Thyroid gland (tissue), 4 donors: ENCODE results near the gene SMO. TPM values are rescaled to one million over a fixed set of nuclear protein-coding genes. Genes with fewer than 3 reads are reported as not detected.
"Not testable (repeated sequence)": the region's sequence is repeated elsewhere in the genome, so short reads cannot be mapped to it uniquely, and the experiment has no call there.

ENCODE experiments used
- DNase-seq, 2 donors: peaks; one replicate each; pipeline ENCODE4 v3.0.0-alpha.2; 2019
- H3K27ac ChIP-seq, 3 donors: fragments of 200-600 bp; sonication (generic); 1 replicate in 2 of 3; 2 replicates in 1 of 3; pipeline ENCODE4 v1.5.1; 2016 to 2019; ENCODE audit warnings: mild to moderate bottlenecking in 1 of 3, moderate library complexity in 1 of 3
- H3K27me3 ChIP-seq: fragments of 200-600 bp; sonication (generic); one replicate; pipeline ENCODE4 v1.5.1; 2019
- H3K36me3 ChIP-seq, 2 donors: fragments of 200-600 bp; sonication (generic); one replicate each; pipeline ENCODE4 v1.5.1; 2016 to 2019
- H3K4me1 ChIP-seq, 2 donors: fragments of 200-600 bp; sonication (generic); one replicate each; pipeline ENCODE4 v1.5.1; 2017 to 2019
- H3K4me3 ChIP-seq, 3 donors: fragments of 200-600 bp; sonication (generic); replicated peaks in 1 of 3; 1 replicate in 2 of 3; 2 replicates in 1 of 3; pipeline ENCODE4 v1.5.1; 2016; ENCODE audit warnings: mild to moderate bottlenecking in 1 of 3
- H3K9me3 ChIP-seq: fragments of 200-600 bp; sonication (generic); one replicate; pipeline ENCODE4 v1.5.1; 2017
- POLR2A ChIP-seq, 2 donors: fragments of 450-650 bp; IDR thresholded peaks; one replicate each; pipeline ENCODE4 v1.6.1; 2017; ENCODE audit warnings: antibody characterized with exemption in 2 of 2, mild to moderate bottlenecking in 2 of 2, moderate library complexity in 1 of 2
- WGBS, 2 donors: methylation state at CpG; one replicate each; pipeline ENCODE4 v1.1.5; 2017; 5-methylcytosine and 5-hydroxymethylcytosine counted together
- intact Hi-C: fragments of 100-400 bp; cut with DNase I; formaldehyde crosslinking; loops from one replicate; pipeline ENCODE4 v1.15.1; 2023
- total RNA-seq, 4 donors: library from RNA; depleted of rRNA; stranded (reverse); fragments of >200 nt; gene quantifications; one replicate each; pipeline ENCODE4 v1.2.3, GENCODE V29; 2016
- TF ChIP-seq, protein P1 (sequence below), 6 experiments: fragments of 200-600 bp in 3 of 6; fragments of 450-650 bp in 3 of 6; sonication (generic) in 3 of 6; IDR thresholded peaks; one replicate each; pipeline ENCODE4 v1.5.1; 2016 to 2019; ENCODE audit warnings: antibody characterized with exemption in 6 of 6, mild to moderate bottlenecking in 2 of 6, inconsistent platforms in 1 of 6, moderate library complexity in 1 of 6

The SMO gene
- total RNA-seq, 4 donors from 2014 or later, result 10.5 to 17.4 (median 14.7) TPM

DNA sequence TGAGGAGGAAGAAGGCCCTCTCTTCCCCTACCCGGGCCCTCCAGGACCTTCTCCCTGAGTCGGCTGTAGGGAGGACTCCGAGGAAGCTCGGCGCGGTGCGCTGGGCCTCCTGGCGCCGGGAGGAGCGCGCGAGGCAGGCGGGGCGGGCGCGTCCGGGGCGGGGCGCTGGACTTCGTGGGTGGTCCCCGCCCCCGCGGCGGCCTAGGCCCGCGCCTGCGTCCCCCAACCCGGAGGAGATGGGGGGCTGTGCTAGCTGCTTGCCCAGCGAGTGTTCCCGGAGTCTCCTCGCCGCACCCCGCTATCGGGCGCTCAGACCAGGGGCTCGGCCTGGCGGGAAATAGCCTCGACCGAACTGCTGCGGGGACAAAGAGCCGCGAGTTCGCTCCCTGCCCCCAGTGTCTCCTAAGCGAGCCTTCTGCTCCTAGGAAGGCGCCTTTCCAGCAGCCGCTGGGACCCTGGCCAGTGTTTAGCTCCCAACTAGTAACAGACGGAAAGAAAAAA is 19.2 kb upstream of the SMO start:
- intact Hi-C loops, result no loop called here
- Histone ChIP-seq H3K4me1 (peaks cover 4 to 5% of the 10 kb centered on the region in 2 donors), H3K27ac (peak overlapping the region in 1 of 3 donors; percentile 65), H3K4me3 (peak overlapping the region in 1 of 3 donors; percentile 37), H3K36me3 (no peaks in the 10 kb centered on the region), H3K9me3 (no peaks in the 10 kb centered on the region), H3K27me3 (no peaks in the 10 kb centered on the region)
- no peak for TF ChIP-seq POLR2A (IDR thresholded peaks at IDR 0.05)
- TF ChIP-seq, protein P1, sequence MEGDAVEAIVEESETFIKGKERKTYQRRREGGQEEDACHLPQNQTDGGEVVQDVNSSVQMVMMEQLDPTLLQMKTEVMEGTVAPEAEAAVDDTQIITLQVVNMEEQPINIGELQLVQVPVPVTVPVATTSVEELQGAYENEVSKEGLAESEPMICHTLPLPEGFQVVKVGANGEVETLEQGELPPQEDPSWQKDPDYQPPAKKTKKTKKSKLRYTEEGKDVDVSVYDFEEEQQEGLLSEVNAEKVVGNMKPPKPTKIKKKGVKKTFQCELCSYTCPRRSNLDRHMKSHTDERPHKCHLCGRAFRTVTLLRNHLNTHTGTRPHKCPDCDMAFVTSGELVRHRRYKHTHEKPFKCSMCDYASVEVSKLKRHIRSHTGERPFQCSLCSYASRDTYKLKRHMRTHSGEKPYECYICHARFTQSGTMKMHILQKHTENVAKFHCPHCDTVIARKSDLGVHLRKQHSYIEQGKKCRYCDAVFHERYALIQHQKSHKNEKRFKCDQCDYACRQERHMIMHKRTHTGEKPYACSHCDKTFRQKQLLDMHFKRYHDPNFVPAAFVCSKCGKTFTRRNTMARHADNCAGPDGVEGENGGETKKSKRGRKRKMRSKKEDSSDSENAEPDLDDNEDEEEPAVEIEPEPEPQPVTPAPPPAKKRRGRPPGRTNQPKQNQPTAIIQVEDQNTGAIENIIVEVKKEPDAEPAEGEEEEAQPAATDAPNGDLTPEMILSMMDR (IDR thresholded peaks at IDR 0.05), result no peak
- DNase-seq, result peak; percentile 45 to 57
- whole genome bisulfite sequencing, 2 donors, result 7 to 8% methylated on average over 23 of the region's 47 CpGs

DNA sequence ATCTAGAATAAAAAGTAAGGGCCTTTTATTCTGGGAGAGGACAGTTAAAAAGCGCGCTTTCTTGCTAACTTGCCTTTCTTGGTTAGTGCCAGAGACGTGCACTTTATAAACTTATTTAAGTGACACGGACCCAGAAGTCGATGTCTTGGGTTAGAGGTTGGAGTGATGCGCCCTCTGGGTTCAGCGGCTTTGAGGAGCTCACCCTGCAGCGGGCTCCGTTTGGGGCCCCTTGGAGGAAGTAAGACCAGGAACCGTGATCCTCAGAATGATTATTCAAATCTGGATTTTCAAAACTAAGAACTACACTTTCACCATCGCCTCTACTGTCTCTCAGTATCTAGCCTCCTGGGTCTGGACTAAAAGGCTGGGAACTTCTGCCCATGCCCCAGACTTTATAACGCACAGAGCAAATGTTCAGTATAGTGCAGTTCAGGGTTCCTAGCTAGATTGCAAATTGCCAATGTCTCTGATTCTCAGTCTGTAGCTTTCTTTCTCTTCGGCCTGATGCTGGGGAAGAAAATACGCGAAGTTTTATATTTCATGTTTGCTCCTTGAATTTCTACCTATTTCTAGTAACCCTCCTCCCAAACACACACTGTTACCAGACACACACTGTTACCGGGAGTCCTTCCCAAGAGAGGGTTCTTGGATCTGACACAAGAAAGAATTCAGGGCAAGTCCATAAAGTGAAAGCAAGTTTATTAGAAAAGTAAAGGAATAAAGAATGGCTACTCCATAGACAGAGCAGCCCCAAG is 18.6 kb upstream of the SMO start:
- intact Hi-C loops, result no loop called here
- no peak for TF ChIP-seq POLR2A (IDR thresholded peaks at IDR 0.05)
- TF ChIP-seq, protein P1 (IDR thresholded peaks at IDR 0.05), result no peak
- Histone ChIP-seq H3K9me3 (no peaks in the 10 kb centered on the region), H3K27me3 (no peaks in the 10 kb centered on the region), H3K27ac (peak overlapping the region in 1 of 3 donors; percentile 65), H3K4me3 (peak overlapping the region in 1 of 3 donors; percentile 37), H3K4me1 (peaks cover 4 to 5% of the 10 kb centered on the region in 2 donors), H3K36me3 (no peaks in the 10 kb centered on the region)
- WGBS, 2 donors, result 67 to 74% methylated on average over 16 of the region's 16 CpGs
- DNase-seq, result no peak

DNA sequence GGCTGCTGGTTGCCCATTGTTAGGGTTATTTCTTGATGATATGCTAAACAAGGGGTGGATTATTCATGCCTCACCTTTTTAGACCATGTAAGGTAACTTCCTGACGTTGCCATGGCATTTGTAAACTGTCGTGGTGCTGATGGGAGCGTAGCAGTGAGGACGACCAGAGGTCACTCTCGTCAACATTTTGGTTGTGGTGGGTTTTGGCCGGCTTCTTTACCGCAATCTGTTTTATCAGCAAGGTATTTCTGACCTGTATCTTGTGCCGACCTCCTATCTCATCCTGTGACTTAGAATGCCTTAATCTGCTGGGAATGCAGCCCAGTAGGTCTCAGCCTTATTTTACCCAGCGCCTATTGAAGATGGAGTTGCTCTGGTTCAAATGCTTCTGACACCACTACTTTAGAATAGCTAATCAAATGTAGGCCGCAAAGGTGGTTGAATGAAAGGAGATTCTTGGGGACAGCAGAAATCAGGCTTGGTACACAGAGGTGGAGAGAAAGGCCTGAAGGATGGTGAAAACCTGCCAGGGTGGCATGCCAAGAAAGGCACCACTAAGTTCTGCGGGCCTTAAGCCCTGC is 17.9 kb upstream of the SMO start:
- intact Hi-C loops, result no loop called here
- Histone ChIP-seq H3K27ac (no peak overlapping the region), H3K9me3 (no peaks in the 10 kb centered on the region), H3K4me1 (peaks cover 4 to 5% of the 10 kb centered on the region in 2 donors), H3K4me3 (no peak overlapping the region), H3K27me3 (no peaks in the 10 kb centered on the region), H3K36me3 (no peaks in the 10 kb centered on the region)
- DNase-seq, result no peak
- TF ChIP-seq, protein P1 (IDR thresholded peaks at IDR 0.05), result no peak
- TF ChIP-seq POLR2A (IDR thresholded peaks at IDR 0.05), result no peak
- 94 to 97% methylated on average over 11 of the region's 11 CpGs for WGBS, 2 donors

DNA sequence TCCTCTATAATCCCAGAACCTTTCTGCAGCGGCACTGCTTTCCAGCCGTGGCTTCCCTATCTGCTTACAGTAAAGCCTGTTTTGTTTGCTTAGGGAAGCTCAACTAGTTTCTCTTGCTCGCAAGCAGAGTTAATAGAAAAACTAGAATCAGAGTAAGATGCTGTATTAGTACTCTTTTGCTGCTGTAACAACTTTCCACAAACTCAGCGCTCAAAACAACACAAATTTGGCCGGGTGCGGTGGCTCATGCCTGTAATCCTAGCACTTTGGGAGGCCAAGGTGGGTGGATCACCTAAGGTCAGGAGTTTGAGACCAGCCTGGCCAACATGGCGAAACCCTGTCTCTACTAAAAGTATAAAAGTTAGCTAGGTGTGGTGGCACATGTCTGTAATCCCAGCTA is 14.6 kb upstream of the SMO start:
- WGBS, 2 donors, result 86 to 87% methylated on average over 7 of the region's 7 CpGs

DNA sequence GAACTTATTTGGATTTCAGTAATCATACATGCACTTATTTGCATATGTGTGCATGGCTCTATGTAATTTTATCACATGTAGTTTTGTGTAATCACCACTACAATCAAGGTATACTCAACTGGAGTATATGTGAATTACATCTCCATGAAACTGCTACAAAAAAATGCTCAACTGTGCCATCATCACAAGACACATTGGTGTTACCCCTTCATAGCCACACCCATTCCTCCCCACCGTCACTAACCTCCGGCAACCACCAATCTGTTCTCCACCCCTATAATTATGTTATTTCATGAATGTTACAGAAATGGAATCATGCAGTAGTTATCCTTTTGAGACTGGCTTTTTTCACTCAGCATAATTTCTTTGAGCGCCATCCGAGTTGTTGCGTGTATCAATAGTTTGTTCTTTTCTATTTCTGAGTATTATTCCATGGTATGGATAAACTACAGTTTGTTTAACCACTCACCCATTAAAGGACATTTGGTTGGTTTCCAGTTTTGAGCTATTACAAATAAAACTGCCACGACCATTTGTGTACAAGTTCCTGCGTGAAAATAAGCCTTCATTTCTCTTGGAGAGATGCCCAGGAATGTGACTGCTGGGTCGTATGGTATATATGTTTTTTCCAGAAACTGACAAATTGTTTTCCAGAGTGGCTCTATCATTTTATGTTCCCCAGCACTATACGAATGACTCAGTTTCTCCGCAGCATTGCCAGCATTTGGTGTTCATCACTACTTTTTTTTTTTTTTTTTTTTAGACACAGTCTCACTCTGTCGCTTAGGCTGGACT is 11.3 kb upstream of the SMO start:
- 56 to 67% methylated on average over 11 of the region's 11 CpGs for WGBS, 2 donors
- Histone ChIP-seq H3K36me3 (no peaks in the 10 kb centered on the region), H3K4me3 (no peak overlapping the region), H3K9me3 (no peaks in the 10 kb centered on the region), H3K4me1 (no peaks in the 10 kb centered on the region), H3K27ac (no peak overlapping the region), H3K27me3 (no peaks in the 10 kb centered on the region)
- no peak for DNase-seq
- TF ChIP-seq POLR2A (IDR thresholded peaks at IDR 0.05), result no peak
- TF ChIP-seq, protein P1 (IDR thresholded peaks at IDR 0.05), result no peak
- intact Hi-C loops, result no loop called here

More for the DNA sequence above, 14.6 kb upstream of the SMO start:
- H3K27me3 ChIP-seq, H3K36me3 ChIP-seq, H3K27ac ChIP-seq, H3K4me3 ChIP-seq, intact Hi-C loops, H3K9me3 ChIP-seq, H3K4me1 ChIP-seq, DNase-seq: not testable (repeated sequence)
